ENCODE measurements around the gene SPRED1.
"Not testable (repeated sequence)": the region's sequence is repeated elsewhere in the genome, so short reads cannot be mapped to it uniquely, and the experiment has no call there.

SPRED1 gene

GRCh38 chr15:38254051-38254883, 1.6 kb downstream of the SPRED1 start:
- H3K9me3 ChIP-seq (ENCODE audit: control insufficient read depth, insufficient read depth, low read length): no peaks in the 10 kb centered on the region
- H3K4me1 ChIP-seq (ENCODE audit: insufficient read depth, low read length): peaks cover 23% of the 10 kb centered on the region
- peak overlapping the region; percentile 83 for H3K9ac ChIP-seq (ENCODE audit: low read depth, low read length)

GRCh38 chr15:38255690-38256089, 3.1 kb downstream of the SPRED1 start:
- Histone ChIP-seq H3K9me3 (ENCODE audit: control insufficient read depth, insufficient read depth, low read length) (no peaks in the 10 kb centered on the region), H3K36me3 (ENCODE audit: insufficient read depth, low read length) (no peaks in the 10 kb centered on the region), H3K4me1 (ENCODE audit: insufficient read depth, low read length) (peaks cover 22% of the 10 kb centered on the region), H3K9ac (ENCODE audit: low read depth, low read length) (peak overlapping the region; percentile 41; the same call in 1 of the 2 replicates)

More at GRCh38 chr15:38254051-38254883, 1.6 kb downstream of the SPRED1 start:
- H3K36me3 ChIP-seq (ENCODE audit: insufficient read depth, low read length): no peaks in the 10 kb centered on the region

GRCh38 chr15:38257676-38258075, 5.0 kb downstream of the SPRED1 start:
- no peaks in the 10 kb centered on the region for H3K9me3 ChIP-seq (ENCODE audit: control insufficient read depth, insufficient read depth, low read length)
- H3K4me1 ChIP-seq (ENCODE audit: insufficient read depth, low read length): peaks cover 31% of the 10 kb centered on the region
- H3K9ac ChIP-seq (ENCODE audit: low read depth, low read length): 0 out of 2 replicates have a peak overlapping the region, but pooled peaks have one; percentile 11
- H3K36me3 ChIP-seq (ENCODE audit: insufficient read depth, low read length): no peaks in the 10 kb centered on the region

- H3K4me1 ChIP-seq (ENCODE audit: insufficient read depth, low read length): peaks cover 31% of the 10 kb centered on the region
- no peaks in the 10 kb centered on the region for H3K36me3 ChIP-seq (ENCODE audit: insufficient read depth, low read length)
- no peak overlapping the region for H3K9ac ChIP-seq (ENCODE audit: low read depth, low read length)
- H3K9me3 ChIP-seq (ENCODE audit: control insufficient read depth, insufficient read depth, low read length): no peaks in the 10 kb centered on the region
Measured at GRCh38 chr15:38259134-38259533, 6.5 kb downstream of the SPRED1 start.

- no peak overlapping the region for H3K9ac ChIP-seq (ENCODE audit: low read depth, low read length)
- peaks cover 31% of the 10 kb centered on the region for H3K4me1 ChIP-seq (ENCODE audit: insufficient read depth, low read length)
- no peaks in the 10 kb centered on the region for H3K36me3 ChIP-seq (ENCODE audit: insufficient read depth, low read length)
- no peaks in the 10 kb centered on the region for H3K9me3 ChIP-seq (ENCODE audit: control insufficient read depth, insufficient read depth, low read length)
Measured at GRCh38 chr15:38260077-38260476, 7.4 kb downstream of the SPRED1 start.

- peaks cover 1% of the 10 kb centered on the region; the same call in 1 of the 2 replicates for H3K36me3 ChIP-seq (ENCODE audit: insufficient read depth, low read length)
- no peak overlapping the region for H3K9ac ChIP-seq (ENCODE audit: low read depth, low read length)
- H3K4me1 ChIP-seq (ENCODE audit: insufficient read depth, low read length): peaks cover 18% of the 10 kb centered on the region
- H3K9me3 ChIP-seq (ENCODE audit: control insufficient read depth, insufficient read depth, low read length): no peaks in the 10 kb centered on the region
Measured at GRCh38 chr15:38263251-38263650, 10.6 kb downstream of the SPRED1 start.

GRCh38 chr15:38263996-38264395, 11.4 kb downstream of the SPRED1 start:
- no peaks in the 10 kb centered on the region; the same call in 1 of the 2 replicates for H3K9me3 ChIP-seq (ENCODE audit: control insufficient read depth, insufficient read depth, low read length)
- no peak overlapping the region for H3K9ac ChIP-seq (ENCODE audit: low read depth, low read length)
- H3K4me1 ChIP-seq (ENCODE audit: insufficient read depth, low read length): peaks cover 18% of the 10 kb centered on the region
- peaks cover 3% of the 10 kb centered on the region; the same call in 1 of the 2 replicates for H3K36me3 ChIP-seq (ENCODE audit: insufficient read depth, low read length)

GRCh38 chr15:38266247-38266986, 13.8 kb downstream of the SPRED1 start:
- no peak overlapping the region for H3K9ac ChIP-seq (ENCODE audit: low read depth, low read length)
- H3K4me1 ChIP-seq (ENCODE audit: insufficient read depth, low read length): peaks cover 11% of the 10 kb centered on the region
- peaks cover 3% of the 10 kb centered on the region; the same call in 1 of the 2 replicates for H3K36me3 ChIP-seq (ENCODE audit: insufficient read depth, low read length)

GRCh38 chr15:38267421-38268022, 14.9 kb downstream of the SPRED1 start:
- Histone ChIP-seq H3K9ac (ENCODE audit: low read depth, low read length) (no peak overlapping the region), H3K36me3 (ENCODE audit: insufficient read depth, low read length) (peaks cover 3% of the 10 kb centered on the region; the same call in 1 of the 2 replicates), H3K9me3 (ENCODE audit: control insufficient read depth, insufficient read depth, low read length) (no peaks in the 10 kb centered on the region; the same call in 1 of the 2 replicates), H3K4me1 (ENCODE audit: insufficient read depth, low read length) (0 out of 2 replicates have a peak, but pooled peaks cover 2% of the 10 kb centered on the region)

More at GRCh38 chr15:38266247-38266986, 13.8 kb downstream of the SPRED1 start:
- no peaks in the 10 kb centered on the region; the same call in 1 of the 2 replicates for H3K9me3 ChIP-seq (ENCODE audit: control insufficient read depth, insufficient read depth, low read length)

- H3K36me3 ChIP-seq (ENCODE audit: insufficient read depth, low read length): peaks cover 3% of the 10 kb centered on the region
Measured at GRCh38 chr15:38271144-38271543, 18.5 kb downstream of the SPRED1 start.

GRCh38 chr15:38271895-38272294, 19.3 kb downstream of the SPRED1 start:
- Histone ChIP-seq H3K4me1 (ENCODE audit: insufficient read depth, low read length) (no peaks in the 10 kb centered on the region), H3K9ac (ENCODE audit: low read depth, low read length) (no peak overlapping the region), H3K9me3 (ENCODE audit: control insufficient read depth, insufficient read depth, low read length) (no peaks in the 10 kb centered on the region; the same call in 1 of the 2 replicates), H3K36me3 (ENCODE audit: insufficient read depth, low read length) (peaks cover 3% of the 10 kb centered on the region)

More at GRCh38 chr15:38271144-38271543, 18.5 kb downstream of the SPRED1 start:
- Histone ChIP-seq H3K9me3 (ENCODE audit: control insufficient read depth, insufficient read depth, low read length) (no peaks in the 10 kb centered on the region; the same call in 1 of the 2 replicates), H3K9ac (ENCODE audit: low read depth, low read length) (no peak overlapping the region), H3K4me1 (ENCODE audit: insufficient read depth, low read length) (0 out of 2 replicates have a peak, but pooled peaks cover 2% of the 10 kb centered on the region)

- not testable (repeated sequence) for H3K9me3 ChIP-seq (ENCODE audit: control insufficient read depth, insufficient read depth, low read length); H3K9ac ChIP-seq (ENCODE audit: low read depth, low read length); H3K36me3 ChIP-seq (ENCODE audit: insufficient read depth, low read length); H3K4me1 ChIP-seq (ENCODE audit: insufficient read depth, low read length)
Measured at GRCh38 chr15:38272431-38272830, 19.8 kb downstream of the SPRED1 start.

GRCh38 chr15:38274135-38274534, 21.5 kb downstream of the SPRED1 start:
- H3K9me3 ChIP-seq (ENCODE audit: control insufficient read depth, insufficient read depth, low read length): no peaks in the 10 kb centered on the region
- no peaks in the 10 kb centered on the region for H3K4me1 ChIP-seq (ENCODE audit: insufficient read depth, low read length)
- H3K9ac ChIP-seq (ENCODE audit: low read depth, low read length): no peak overlapping the region
- H3K36me3 ChIP-seq (ENCODE audit: insufficient read depth, low read length): no peaks in the 10 kb centered on the region; the same call in 1 of the 2 replicates

- H3K36me3 ChIP-seq (ENCODE audit: insufficient read depth, low read length): no peaks in the 10 kb centered on the region; the same call in 1 of the 2 replicates
Measured at GRCh38 chr15:38275959-38276358, 23.3 kb downstream of the SPRED1 start.

More at GRCh38 chr15:38275959-38276358, 23.3 kb downstream of the SPRED1 start:
- Histone ChIP-seq H3K9me3 (ENCODE audit: control insufficient read depth, insufficient read depth, low read length) (no peaks in the 10 kb centered on the region), H3K4me1 (ENCODE audit: insufficient read depth, low read length) (no peaks in the 10 kb centered on the region), H3K9ac (ENCODE audit: low read depth, low read length) (no peak overlapping the region)

Measured in ES-I3 (cell line).